Stimulated activated CD4-positive, alpha-beta T cell treated with anti-CD3 and anti-CD28 coated beads, Interleukin-15, amount 100 ng/mL, for 48 hours (primary cell): Measurements from ENCODE around the gene CCDC138.

Source experiments
- DNase-seq, 2 donors: peaks; one replicate each; pipeline ENCODE4 v3.0.0-alpha.2; 2020; ENCODE audit warnings: low read depth in 2 of 2

CCDC138 gene

GRCh38 chr2:108894766-108895165, 108.2 kb downstream of the CCDC138 start:
- no peak for DNase-seq

- no peak for DNase-seq
Measured at GRCh38 chr2:108895188-108895587, 108.6 kb downstream of the CCDC138 start.

- DNase-seq, result no peak
Measured at GRCh38 chr2:108896741-108897140, 110.2 kb downstream of the CCDC138 start.

- no peak for DNase-seq
Measured at GRCh38 chr2:108898315-108899082, 111.9 kb downstream of the CCDC138 start.

GRCh38 chr2:108904680-108905079, 118.1 kb downstream of the CCDC138 start:
- no peak for DNase-seq

GRCh38 chr2:108905176-108905575, 118.6 kb downstream of the CCDC138 start:
- no peak for DNase-seq

GRCh38 chr2:108905906-108906305, 119.3 kb downstream of the CCDC138 start:
- no peak for DNase-seq

GRCh38 chr2:108906403-108907077, 120.0 kb downstream of the CCDC138 start:
- DNase-seq, result no peak

- DNase-seq, result no peak
Measured at GRCh38 chr2:108907822-108908712, 121.5 kb downstream of the CCDC138 start.

- no peak for DNase-seq
Measured at GRCh38 chr2:108908713-108909070, 122.1 kb downstream of the CCDC138 start.

- no peak for DNase-seq
Measured at GRCh38 chr2:108909275-108909823, 122.8 kb downstream of the CCDC138 start.

GRCh38 chr2:108910011-108910431, 123.5 kb downstream of the CCDC138 start:
- DNase-seq, result no peak

- DNase-seq, result no peak
Measured at GRCh38 chr2:108910541-108911396, 124.2 kb downstream of the CCDC138 start.

- DNase-seq, result no peak
Measured at GRCh38 chr2:108911401-108911800, 124.8 kb downstream of the CCDC138 start.

GRCh38 chr2:108911807-108912628, 125.4 kb downstream of the CCDC138 start:
- no peak for DNase-seq

GRCh38 chr2:108912629-108912902, 126.0 kb downstream of the CCDC138 start:
- DNase-seq, result no peak

GRCh38 chr2:108916122-108916795, 129.7 kb downstream of the CCDC138 start:
- DNase-seq, result no peak

- DNase-seq, result no peak
Measured at GRCh38 chr2:108916796-108917421, 130.3 kb downstream of the CCDC138 start.

GRCh38 chr2:108917526-108917925, 131.0 kb downstream of the CCDC138 start:
- DNase-seq, result no peak
